Mononuclear cell (primary cell): ENCODE data around the gene SLX4IP. TPM values are rescaled to one million over a fixed set of nuclear protein-coding genes. Genes with fewer than 3 reads are reported as not detected.

Experiments
- H3K27me3 ChIP-seq: 2 replicates; pipeline ENCODE4 v1.6.0; 2011; ENCODE audit warnings: low read length, control low read depth; ENCODE audit not compliant: insufficient read depth
- H3K4me1 ChIP-seq: 2 replicates; pipeline ENCODE4 v1.5.1; 2011; ENCODE audit warnings: mild to moderate bottlenecking, low read length, control low read depth; ENCODE audit not compliant: insufficient read depth
- H3K4me3 ChIP-seq: 2 replicates; pipeline ENCODE4 v1.5.1; 2011; ENCODE audit warnings: mild to moderate bottlenecking, low read length, moderate library complexity
- H3K9me3 ChIP-seq: 2 replicates; pipeline ENCODE4 v1.5.1; 2011; ENCODE audit warnings: low read depth, mild to moderate bottlenecking, control low read depth, low read length
- total RNA-seq: library from RNA; depleted of rRNA; stranded (reverse); fragments of >200 nt; gene quantifications from one replicate; pipeline ENCODE4 v1.2.3, GENCODE V29; 2012

The SLX4IP gene
- total RNA-seq, 1 donor = 1.2 TPM

DNA sequence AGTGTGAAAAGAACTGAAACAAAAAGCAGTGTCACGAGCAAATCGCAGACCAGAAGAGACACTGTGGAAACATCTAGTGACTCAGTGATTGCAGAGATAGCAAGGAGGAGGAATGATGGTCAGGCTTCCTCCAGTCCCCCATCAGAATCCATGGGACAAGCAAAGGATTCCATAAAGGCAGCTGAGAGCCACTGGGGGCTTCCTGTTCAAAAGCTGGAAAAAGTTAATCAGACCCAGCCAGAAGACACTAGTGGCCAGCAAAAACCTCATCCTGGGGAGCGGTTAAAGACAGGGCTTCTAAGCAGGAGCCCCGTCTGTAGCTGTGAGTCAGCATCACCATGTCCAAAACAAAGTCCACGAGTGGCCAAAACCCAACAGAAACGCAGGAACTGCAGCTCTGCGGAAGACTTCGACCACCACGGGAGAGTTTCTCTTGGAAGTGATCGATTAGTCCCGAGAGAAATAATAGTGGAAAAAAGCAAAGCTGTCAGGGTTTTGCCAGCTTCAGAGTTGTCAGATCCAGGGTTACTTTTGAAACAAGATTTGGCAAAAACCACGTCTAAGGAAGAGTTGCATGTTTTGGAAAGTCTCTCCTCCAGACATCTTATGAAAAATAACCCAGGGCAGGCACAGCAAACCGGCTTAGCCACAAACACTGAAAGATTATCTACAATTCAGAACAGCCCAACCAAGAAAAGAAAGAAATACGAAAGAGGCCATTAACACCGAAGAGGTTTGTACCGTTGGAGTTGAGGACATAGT lies 187.7 kb downstream of the SLX4IP start:
- no peaks in the 10 kb centered on the region for H3K4me1 ChIP-seq
- no peaks in the 10 kb centered on the region for H3K9me3 ChIP-seq
- no peak overlapping the region for H3K4me3 ChIP-seq
- no peaks in the 10 kb centered on the region for H3K27me3 ChIP-seq

DNA sequence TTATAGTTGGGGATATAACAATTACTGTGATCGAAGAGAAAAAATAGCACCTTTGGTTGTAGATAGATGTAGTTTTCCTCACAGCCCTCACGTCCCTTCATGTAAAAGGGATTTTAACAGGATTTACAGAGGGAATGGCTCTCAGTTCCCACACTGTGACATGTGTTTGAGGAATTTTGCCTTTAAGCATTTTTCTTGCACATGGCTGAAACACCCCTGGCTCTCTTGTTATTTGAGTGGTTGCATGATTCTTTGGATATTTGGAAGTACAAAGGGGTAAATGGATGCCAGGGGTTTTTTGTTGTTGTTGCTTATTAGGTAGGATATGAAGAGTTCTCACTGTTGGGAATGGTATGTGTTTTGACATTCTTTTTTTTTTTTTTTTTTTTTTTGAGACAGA lies 190.5 kb downstream of the SLX4IP start:
- no peak overlapping the region for H3K4me3 ChIP-seq
- H3K4me1 ChIP-seq = no peaks in the 10 kb centered on the region
- H3K27me3 ChIP-seq = no peaks in the 10 kb centered on the region
- no peaks in the 10 kb centered on the region for H3K9me3 ChIP-seq

DNA sequence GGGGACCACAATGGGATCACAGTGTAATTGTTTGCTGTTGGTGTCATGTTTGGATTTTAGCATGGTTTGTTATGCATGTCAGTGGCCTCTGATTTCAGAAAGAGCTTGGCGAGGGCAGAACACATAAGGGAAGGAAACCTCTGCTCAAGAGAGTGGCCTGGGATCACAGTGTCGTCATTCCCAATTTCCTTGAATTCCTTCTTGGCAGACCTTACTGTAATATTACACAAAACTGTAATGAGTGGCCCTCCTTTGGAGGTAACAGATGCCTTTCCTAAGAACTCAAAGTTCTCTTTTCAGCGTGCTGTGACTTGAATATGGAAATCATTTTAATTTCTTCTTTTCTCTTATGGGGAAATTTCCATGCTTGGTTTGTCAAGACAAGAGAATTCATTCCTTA lies 191.8 kb downstream of the SLX4IP start:
- Histone ChIP-seq H3K27me3 (no peaks in the 10 kb centered on the region), H3K4me1 (no peaks in the 10 kb centered on the region), H3K9me3 (no peaks in the 10 kb centered on the region), H3K4me3 (no peak overlapping the region)

DNA sequence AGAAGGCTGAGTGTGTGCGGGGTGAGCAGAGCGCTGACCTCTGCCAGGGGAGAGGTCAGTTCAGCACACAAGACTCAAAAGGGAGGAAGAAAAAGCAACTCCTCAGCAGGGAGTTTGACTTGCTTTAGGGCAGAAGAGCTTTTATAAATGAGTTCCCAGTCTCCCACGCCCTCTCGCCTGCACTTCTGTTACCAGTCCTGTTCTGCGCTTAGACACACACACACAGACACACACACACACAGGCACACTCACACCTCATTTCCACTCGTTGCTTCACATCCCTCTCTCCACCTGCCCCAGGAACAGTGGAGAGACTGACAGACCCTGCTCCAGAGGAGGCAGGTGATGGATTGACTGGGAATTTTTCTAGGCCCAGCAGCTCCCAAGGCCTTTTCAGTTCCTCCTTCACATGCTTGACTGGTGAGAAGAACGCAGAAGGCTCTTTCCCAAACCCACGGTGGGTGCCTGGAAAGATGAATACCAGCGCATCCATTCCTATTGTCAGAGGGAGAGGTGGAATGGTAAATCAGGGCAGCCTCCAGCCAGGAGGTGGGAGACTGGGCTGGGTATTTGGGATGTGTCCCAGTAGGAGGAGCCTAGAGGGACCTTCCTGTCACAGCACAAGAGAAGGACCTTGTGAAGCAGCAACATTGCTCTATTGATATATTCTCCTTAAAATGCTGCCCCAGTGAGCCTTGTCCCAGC lies 195.0 kb downstream of the SLX4IP start:
- H3K9me3 ChIP-seq = no peaks in the 10 kb centered on the region
- H3K4me1 ChIP-seq = no peaks in the 10 kb centered on the region
- H3K27me3 ChIP-seq = no peaks in the 10 kb centered on the region
- H3K4me3 ChIP-seq = no peak overlapping the region

DNA sequence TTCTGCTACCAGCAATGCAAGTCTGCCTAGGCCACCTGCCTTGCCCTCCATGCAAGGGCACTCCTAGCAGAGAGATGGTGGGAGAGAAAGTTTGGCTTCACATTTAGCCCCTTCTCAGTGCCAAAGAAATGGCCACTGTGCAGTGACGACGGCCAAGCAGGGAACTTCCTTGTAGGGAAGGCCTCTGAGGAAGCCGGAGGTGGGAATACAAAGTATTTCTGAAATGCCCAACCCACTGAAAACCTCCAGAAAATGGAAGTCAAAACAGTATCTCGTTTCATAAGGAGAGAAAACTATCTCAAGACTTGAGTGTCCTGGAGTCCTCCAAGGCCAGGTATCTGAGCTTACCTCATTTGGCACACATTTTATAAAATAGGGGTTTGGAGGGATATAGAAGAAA lies 196.0 kb downstream of the SLX4IP start:
- no peaks in the 10 kb centered on the region for H3K27me3 ChIP-seq
- no peaks in the 10 kb centered on the region for H3K9me3 ChIP-seq
- H3K4me3 ChIP-seq = no peak overlapping the region
- no peaks in the 10 kb centered on the region for H3K4me1 ChIP-seq

DNA sequence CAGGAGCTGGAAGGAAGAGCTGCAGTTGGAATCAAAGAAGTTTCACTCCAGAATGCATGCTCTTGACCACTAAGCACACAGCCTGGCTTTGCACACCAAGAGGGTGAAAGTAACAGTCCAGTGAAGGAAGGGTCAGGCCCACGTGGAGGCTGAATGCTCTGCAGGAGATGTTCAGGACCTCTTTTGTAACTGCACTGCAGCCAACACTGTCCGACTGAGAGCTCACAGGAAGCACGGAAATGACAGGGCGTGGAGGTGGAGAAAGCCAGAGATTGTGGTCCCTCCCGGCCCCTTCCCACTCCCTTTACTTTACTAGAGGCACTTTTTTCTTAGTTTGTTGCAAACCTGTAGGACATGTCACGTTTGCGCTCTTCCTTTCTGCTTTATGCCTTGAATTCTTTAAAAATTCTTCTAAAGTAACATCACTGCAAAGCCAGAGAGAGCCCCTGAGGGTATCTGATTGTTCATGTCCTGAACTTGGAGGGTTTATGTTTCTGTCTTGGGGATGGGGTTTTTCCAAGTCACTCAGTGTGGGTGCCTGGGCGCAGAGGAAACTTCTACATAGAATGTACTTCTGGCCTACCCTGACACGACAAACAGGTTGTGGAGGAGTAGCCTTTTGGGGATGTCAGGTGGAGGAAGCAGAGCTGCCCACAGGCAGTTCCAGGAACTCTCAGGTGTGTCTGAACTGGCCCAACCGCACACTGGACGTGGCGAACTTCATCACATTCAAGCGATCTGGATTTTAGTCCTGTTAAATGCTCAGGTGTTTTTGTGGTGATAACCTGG lies 197.8 kb downstream of the SLX4IP start:
- no peaks in the 10 kb centered on the region for H3K9me3 ChIP-seq
- no peaks in the 10 kb centered on the region for H3K27me3 ChIP-seq
- no peak overlapping the region for H3K4me3 ChIP-seq
- no peaks in the 10 kb centered on the region for H3K4me1 ChIP-seq

DNA sequence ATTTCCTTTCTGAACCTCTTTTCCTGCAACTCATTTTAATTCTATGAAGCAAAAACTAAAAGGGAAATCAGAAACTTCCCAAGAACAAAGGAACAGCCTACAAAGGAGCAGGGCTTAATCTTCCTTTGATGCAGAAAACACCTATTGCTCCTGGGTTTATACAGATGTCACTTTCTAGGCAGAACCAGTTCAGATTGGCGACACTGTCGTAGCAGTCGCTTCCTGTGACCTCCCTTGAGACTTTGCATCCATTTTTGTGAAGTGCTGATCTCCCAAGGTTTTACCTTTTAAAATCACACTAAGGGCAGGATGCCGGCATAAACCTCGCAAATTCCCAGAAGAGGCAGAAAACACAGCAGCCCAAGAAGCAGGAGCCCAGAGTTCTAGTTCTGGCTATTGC lies 198.6 kb downstream of the SLX4IP start:
- H3K4me1 ChIP-seq = no peaks in the 10 kb centered on the region
- H3K9me3 ChIP-seq = no peaks in the 10 kb centered on the region
- no peak overlapping the region for H3K4me3 ChIP-seq
- H3K27me3 ChIP-seq = no peaks in the 10 kb centered on the region

DNA sequence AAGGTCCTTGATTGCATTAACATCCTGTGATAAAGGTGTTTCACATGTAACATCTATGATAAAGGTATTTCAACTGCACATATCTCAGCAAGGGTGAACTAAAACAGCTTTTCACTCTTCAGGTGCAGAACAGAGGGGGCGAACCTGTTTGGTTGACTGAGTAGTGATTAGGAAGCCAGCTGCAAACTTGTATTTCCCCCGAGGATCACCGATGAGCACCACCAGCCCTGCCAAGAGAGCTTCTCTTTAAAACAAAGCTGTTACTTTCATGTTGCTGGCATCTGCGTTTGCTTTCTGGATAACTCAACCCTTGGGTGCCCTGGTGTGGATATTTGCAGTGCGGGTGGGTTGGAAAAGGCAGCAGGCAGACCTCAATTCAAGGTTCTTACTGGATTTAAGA lies 199.1 kb downstream of the SLX4IP start:
- no peaks in the 10 kb centered on the region for H3K4me1 ChIP-seq
- no peaks in the 10 kb centered on the region for H3K27me3 ChIP-seq
- no peak overlapping the region for H3K4me3 ChIP-seq
- no peaks in the 10 kb centered on the region for H3K9me3 ChIP-seq

DNA sequence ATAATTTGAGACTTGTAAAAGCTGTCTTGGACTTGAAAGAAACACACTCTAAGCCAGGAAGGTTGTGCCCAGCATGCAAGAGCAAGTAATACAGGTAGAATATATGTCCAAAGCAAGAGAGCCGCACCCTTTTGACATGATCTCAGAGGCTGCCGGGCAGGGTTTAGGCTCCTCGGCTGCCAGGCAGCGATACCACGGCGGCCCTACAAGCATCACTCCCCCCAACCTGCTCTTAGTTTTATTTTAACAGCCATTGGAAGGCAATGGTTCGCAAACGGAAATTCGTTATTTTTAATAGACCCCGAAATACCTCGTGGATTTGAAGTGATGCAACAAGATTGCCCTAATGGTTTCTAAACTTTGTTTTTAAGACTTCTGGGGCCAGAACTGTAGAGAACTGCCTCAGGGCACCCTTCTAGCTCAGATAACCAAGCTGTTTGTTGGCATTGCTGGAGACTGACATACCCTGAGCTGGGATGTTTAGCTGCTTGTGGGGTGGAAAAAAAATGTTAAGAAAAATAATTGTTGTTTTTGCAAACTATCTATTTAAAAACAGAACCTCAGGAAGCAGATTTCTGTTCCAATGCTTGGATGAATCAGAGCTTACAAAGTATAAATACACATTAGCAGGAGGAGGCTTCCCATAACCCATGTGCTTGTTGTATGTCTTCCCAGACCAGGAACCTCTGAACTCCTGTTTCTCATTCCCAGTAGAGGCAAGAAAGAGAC lies 199.7 kb downstream of the SLX4IP start:
- H3K4me1 ChIP-seq = no peaks in the 10 kb centered on the region
- no peaks in the 10 kb centered on the region for H3K9me3 ChIP-seq
- no peaks in the 10 kb centered on the region for H3K27me3 ChIP-seq
- H3K4me3 ChIP-seq = no peak overlapping the region

DNA sequence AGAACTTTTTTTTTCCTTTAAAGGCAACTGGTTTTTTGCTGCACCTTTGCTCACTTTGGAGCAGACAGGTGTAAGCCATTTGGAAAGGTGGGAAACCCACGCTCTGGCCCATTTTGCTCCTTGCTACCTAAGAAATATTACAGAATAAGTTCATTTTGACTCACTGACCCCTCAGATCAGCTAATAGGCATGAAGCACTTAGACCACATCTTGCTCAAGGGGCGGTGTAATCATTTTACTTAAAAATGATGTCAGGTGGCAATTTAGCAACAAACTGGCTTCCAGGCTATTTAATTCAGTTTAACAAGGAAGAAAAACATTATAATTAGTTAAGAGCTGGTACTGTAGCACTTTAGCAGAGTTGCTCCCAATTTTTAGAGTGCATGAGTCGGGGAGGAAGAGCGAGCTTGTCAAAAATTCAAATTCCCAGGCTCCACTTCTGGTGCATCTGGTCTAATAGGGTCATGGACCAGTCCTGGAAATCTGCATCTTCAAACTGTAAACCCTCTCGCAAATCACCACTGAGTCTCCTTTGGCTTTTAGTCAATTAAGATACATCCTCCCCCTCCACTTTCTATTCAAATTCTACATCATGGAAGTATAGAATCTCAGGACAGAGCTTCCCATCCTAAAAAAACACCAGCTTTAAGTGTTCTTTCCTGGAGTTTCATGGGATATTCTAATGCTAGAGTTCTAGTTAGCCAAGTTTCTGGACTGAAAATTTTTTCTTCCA lies 200.5 kb downstream of the SLX4IP start:
- Histone ChIP-seq H3K9me3 (no peaks in the 10 kb centered on the region), H3K27me3 (no peaks in the 10 kb centered on the region), H3K4me3 (no peak overlapping the region), H3K4me1 (no peaks in the 10 kb centered on the region)

DNA sequence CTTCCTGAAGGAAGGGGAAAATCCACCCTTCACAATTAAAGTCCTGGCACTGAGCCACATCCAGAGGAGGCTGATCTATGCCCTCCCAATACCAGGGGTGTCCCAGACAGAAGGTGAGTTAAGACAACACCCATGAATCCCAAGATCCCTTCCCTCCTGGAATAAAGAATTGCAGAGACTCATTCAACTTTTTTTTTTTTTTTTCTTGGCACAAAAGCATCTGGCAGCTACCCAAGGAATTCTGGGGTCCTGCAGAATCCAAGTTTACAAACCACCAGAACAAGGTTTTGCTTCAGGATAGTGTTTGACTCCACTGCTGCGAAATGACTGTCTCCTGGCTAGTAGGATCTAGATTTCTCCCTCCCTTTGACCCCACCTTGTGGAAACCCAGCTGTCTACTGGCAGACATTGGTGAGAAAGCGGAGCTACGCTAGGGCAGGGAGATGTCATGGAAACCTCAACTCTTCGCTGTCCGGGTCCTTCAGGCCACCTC lies 201.3 kb downstream of the SLX4IP start:
- Histone ChIP-seq H3K4me3 (no peak overlapping the region), H3K4me1 (no peaks in the 10 kb centered on the region), H3K9me3 (no peaks in the 10 kb centered on the region), H3K27me3 (no peaks in the 10 kb centered on the region)

DNA sequence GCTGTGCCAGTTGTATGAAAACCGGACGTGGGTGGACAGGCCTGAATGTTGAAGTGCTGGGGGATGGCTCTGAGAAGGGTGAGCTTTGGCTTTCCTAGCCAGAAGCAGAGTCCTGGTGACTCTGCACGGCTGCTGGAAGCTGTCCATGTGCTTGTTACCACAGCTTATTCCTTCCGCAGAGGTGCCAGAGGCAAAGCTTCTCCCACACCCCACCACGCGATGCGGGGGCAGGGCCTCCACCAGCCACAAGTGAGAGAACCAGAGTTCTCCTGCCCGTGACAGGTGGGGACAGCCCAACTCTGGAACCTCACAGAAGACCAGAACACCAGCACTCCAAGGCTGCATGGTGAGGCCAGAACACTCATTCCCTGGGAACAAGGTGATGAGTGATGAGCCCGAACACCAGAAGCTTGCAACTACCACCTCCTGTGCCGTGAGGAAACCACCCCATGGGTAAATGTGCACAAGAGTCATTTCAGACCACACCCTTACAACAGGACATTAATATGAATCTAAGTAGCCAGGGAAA lies 202.0 kb downstream of the SLX4IP start:
- H3K9me3 ChIP-seq = no peaks in the 10 kb centered on the region
- no peak overlapping the region for H3K4me3 ChIP-seq
- no peaks in the 10 kb centered on the region for H3K27me3 ChIP-seq
- no peaks in the 10 kb centered on the region for H3K4me1 ChIP-seq

DNA sequence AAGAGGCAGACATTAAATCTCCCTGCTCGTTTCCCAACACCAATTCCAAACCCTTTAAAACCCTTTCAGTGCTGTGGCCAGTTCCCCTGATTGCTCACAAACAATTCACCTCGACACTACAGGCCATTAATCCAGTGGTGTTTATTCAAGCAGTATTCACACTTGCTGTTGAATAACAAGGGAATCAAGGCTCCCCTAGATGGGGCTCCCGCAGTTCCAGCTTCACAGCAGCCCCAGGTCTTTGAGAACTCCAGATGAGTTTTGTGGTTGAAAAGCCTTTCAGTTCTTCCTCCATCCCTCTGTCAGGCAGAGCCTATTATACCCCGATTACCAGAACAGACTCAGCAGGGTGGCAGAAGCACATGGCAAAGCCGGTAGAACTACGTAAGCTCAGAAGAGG lies 202.5 kb downstream of the SLX4IP start:
- Histone ChIP-seq H3K9me3 (no peaks in the 10 kb centered on the region), H3K4me3 (no peak overlapping the region), H3K4me1 (no peaks in the 10 kb centered on the region), H3K27me3 (no peaks in the 10 kb centered on the region)

DNA sequence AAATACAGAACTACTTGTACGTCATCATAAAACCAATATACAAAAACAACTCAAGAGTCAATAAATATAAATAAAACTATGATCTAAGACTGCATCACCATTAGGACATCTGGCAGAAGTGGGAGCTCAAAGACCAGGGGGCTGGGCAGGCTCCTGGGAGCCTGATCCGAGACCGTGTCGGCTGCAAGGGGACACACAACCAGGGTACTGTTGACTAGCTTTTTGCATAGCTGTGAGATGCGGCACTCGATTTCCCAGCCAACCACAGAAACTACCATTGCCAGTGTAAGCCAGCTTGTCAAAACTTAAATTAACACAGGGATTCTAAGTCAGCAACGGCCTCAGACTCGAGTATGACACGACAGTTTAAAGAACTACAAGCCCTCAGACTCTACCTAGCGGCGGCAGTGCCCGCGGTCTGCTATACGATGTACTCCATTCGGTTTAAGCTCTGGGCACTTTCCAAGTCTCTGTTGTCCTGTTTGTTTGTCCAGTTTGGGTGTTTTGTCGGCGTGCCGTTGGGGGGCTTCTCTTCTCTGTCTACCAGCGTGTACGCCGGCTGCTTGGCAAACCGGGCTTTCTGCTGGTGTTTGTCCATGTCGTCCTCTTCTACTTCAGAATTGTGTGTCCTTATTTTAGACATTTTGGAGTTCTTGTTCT lies 204.1 kb downstream of the SLX4IP start:
- Histone ChIP-seq H3K9me3 (no peaks in the 10 kb centered on the region), H3K4me1 (no peaks in the 10 kb centered on the region), H3K27me3 (no peaks in the 10 kb centered on the region), H3K4me3 (no peak overlapping the region)
